ENCODE results near the gene CBR4.
"Not testable (repeated sequence)": the region's sequence is repeated elsewhere in the genome, so short reads cannot be mapped to it uniquely, and the experiment has no call there.

The CBR4 gene

GRCh38 chr4:168992952-168993482, 17.0 kb downstream of the CBR4 start:
- not testable (repeated sequence) for DNase-seq

GRCh38 chr4:168981942-168982341, 28.1 kb downstream of the CBR4 start:
- DNase-seq: no peak

DNA sequence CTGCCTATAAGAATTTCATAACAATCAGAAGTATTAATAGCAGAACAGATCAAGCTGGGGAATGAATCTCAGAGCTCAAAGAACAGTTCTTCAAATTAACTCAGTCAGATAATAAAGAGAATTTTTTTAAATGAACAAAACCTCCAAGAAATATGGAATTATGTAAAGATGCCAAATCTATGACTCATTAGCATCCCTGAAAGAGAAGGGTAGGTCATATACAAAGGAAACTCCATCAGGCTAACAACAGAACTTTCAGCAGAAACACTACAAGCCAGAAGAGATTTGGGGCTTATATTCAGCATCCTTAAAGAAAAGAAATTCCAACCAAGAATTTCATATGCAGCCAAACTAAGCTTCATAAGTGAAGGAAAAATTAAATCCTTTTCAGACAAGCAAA, 28.6 kb downstream of the CBR4 start:
- no peak for DNase-seq

GRCh38 chr4:168979338-168979737, 30.7 kb downstream of the CBR4 start:
- DNase-seq: no peak

DNA sequence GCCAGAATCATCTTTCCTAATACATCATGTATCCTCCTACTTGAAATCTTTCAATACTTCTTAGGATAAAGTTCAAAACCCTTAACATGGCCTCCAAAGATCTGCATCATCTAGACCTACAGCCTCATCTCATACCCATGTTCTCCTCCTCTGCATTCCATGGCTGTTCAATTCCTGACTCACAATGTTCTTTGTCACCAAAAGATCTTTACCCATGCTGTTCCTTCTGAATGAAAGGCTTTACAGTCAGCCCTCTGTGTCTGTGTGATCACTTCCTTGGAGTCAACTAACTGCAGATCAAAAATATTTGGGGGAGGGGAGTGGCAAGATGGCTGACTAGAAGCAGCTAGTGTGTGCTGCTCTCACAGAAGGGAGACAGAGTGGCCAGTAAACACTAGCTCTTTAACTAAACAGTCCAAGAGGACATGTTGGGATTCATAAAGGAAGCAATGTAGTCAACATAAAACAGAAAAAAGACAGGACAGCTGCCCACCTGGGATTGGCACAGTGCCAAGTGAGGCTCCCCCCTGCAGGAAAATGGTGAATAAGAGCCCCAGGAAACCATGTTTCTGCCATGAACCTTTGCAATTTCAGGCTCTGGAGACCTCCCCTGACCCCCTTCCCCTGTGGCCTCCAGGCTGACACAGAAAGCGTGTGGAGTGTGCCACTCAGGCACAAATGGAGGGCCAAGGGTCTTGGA, 31.9 kb downstream of the CBR4 start:
- no peak for DNase-seq

DNA sequence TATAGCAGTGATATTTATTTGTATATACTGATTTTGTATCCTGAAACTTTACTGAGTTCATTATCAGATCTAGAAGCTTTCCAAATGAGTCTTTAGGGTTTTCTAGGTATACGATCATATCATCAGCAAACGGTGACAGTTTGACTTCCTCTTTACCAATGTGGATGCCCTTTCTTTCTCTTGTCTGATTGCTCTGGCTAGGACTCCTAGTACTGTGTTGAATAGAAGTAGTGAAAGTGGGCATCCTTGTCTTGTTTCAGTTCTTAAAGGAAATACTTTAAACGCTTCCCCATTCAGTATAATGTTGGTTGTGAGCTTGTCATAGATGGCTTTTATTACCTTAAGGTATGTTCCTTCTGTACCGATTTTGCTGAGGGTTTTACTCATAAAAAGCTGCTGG, 37.5 kb downstream of the CBR4 start:
- DNase-seq: no peak

DNA sequence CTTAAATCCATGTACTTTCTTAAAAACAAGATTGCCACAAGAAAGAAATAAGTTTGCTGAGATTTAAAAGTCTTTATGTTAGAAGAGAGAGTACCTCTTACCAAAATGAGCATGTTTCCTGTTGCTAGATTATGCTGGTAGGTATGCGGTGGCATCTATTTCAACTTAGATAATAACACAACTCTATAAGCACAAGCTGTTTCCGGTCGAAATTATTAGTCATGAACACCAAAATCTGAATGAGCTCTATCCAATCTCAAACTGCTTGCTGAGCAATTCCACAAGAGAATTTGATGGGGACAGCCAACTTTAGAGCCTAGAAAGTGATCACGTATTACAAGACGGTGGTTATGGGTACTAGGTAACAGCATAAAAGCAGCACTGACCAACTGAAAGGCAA, 49.3 kb downstream of the CBR4 start:
- no peak for DNase-seq

GRCh38 chr4:168955674-168956073, 54.4 kb downstream of the CBR4 start:
- DNase-seq: no peak

DNA sequence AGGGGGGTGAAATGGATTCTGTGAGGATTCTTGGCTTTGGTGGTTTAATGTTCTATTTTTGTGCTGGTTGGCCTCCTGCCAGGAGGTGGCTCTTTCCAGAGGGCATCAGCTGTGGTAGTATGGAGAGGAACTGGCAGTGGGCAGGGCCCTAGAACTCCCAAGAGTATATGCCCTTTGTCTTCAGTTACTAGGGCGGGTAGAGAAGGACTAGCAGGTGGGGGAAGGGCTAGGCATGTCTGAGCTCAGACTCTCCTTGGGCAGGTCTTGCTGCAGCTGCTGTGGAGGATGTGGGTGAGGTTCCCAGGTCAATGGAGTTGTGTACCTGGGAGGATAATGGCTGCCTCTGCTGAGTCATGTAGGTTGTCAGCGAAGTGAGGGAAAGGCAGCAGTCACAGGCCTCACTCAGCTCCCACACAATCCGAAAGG, 57.2 kb downstream of the CBR4 start:
- not testable (repeated sequence) for DNase-seq

DNA sequence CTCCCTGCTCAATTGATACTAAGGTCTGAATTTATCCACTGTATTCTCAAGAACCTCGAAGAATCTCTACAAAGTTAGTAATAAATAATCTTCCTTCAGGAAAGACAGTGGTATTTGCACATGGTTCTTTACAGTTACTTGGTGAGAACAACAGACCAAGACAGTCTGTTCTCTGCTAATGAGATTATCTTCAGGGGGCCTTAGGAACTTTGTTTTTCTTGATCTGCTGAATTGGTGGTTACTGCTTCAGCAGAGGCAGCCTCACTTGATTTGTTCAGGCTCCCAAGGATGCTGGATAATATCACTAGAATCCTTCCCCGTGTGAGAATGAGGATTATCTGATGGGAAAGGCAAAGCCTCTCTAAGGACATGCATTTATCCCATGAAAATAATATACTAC, 64.8 kb downstream of the CBR4 start:
- no peak for DNase-seq

DNA sequence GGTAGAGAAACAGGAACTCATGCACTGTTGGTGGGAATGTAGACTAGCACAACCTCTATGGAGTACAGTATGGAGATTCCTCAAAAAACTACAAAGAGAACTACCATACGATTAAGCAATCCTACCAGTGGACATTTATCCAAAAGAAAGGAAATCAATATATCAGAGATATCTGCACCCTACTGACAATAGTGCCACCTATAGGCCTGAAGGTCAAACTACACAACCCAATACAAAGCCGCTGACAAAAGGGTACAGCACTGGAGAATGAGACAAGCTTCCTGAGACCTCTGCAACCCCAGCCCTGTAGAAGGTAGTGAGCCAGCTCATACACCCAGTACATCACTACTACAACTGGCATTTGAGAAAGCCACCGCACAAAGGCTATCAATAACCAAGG, 67.1 kb downstream of the CBR4 start:
- no peak for DNase-seq

Data from CD4-positive, alpha-beta T cell treated with Interleukin-17A for 4 hours (primary cell).